ENCODE measurements around the gene AQP2. TPM values are rescaled to one million over a fixed set of nuclear protein-coding genes. Genes with fewer than 3 reads are reported as not detected.
A peak's percentile ranks its signal among the peaks of the same experiment; 100 is the strongest.

The AQP2 gene
- total RNA-seq, 1 donor from 2014 or later = not detected

- DNase-seq (ENCODE audit: low spot score) = no peak
- peaks cover 10% of the 10 kb centered on the region for H3K27me3 Mint-ChIP-seq (ENCODE audit: insufficient read depth, low read depth)
- peak overlapping the region; percentile 19 for H3K27ac Mint-ChIP-seq
- H3K4me2 ChIP-seq = no peak overlapping the region
- H4K20me1 ChIP-seq (ENCODE audit: low read depth) = no peaks in the 10 kb centered on the region
- peaks cover 32% of the 10 kb centered on the region for H3K4me1 Mint-ChIP-seq
- H3K9me3 ChIP-seq (ENCODE audit: low read depth) = no peaks in the 10 kb centered on the region
- TF ChIP-seq EZH2phosphoT487 (IDR thresholded peaks at IDR 0.05) = no peak
- no peak for TF ChIP-seq EZH2 (IDR thresholded peaks at IDR 0.05)
- TF ChIP-seq CTCF (IDR thresholded peaks at IDR 0.05) = no peak
- H3K4me1 ChIP-seq = peaks cover 9% of the 10 kb centered on the region
- no peak overlapping the region for H3K9ac ChIP-seq
- no peak overlapping the region for H3K4me3 Mint-ChIP-seq
- no peak overlapping the region for H3K27ac ChIP-seq
- no peaks in the 10 kb centered on the region for H3K36me3 Mint-ChIP-seq
- no peak overlapping the region for H3K4me3 ChIP-seq
- no peaks in the 10 kb centered on the region for H3K79me2 ChIP-seq (ENCODE audit: low read depth)
- H3K36me3 ChIP-seq = no peaks in the 10 kb centered on the region
- H3F3A ChIP-seq (ENCODE audit: low read depth) = no peaks in the 10 kb centered on the region
- H3K9me3 Mint-ChIP-seq = no peaks in the 10 kb centered on the region
- peaks cover 27% of the 10 kb centered on the region for H3K27me3 ChIP-seq
- no peak overlapping the region for H2AFZ ChIP-seq (replicated peaks)
Measured at GRCh38 chr12:49941556-49942511, 8.7 kb upstream of the AQP2 start.

- H3F3A ChIP-seq (ENCODE audit: low read depth) = no peaks in the 10 kb centered on the region
- Mint-ChIP-seq H3K9me3 (no peaks in the 10 kb centered on the region), H3K4me3 (no peak overlapping the region), H3K27me3 (ENCODE audit: insufficient read depth, low read depth) (peaks cover 11% of the 10 kb centered on the region), H3K36me3 (no peaks in the 10 kb centered on the region), H3K27ac (peak overlapping the region; percentile 33), H3K4me1 (peaks cover 32% of the 10 kb centered on the region)
- peaks cover 9% of the 10 kb centered on the region for H3K4me1 ChIP-seq
- no peaks in the 10 kb centered on the region for H3K36me3 ChIP-seq
- H3K27ac ChIP-seq = no peak overlapping the region
- H3K4me3 ChIP-seq = no peak overlapping the region
- no peak overlapping the region for H3K9ac ChIP-seq
- no peak for TF ChIP-seq EZH2phosphoT487 (IDR thresholded peaks at IDR 0.05)
- TF ChIP-seq EZH2 (IDR thresholded peaks at IDR 0.05) = no peak
- TF ChIP-seq CTCF (IDR thresholded peaks at IDR 0.05) = no peak
- DNase-seq (ENCODE audit: low spot score) = no peak
- H3K9me3 ChIP-seq (ENCODE audit: low read depth) = no peaks in the 10 kb centered on the region
- no peak overlapping the region for H3K4me2 ChIP-seq
- no peak overlapping the region for H2AFZ ChIP-seq (replicated peaks)
- H3K27me3 ChIP-seq = peaks cover 27% of the 10 kb centered on the region
- H4K20me1 ChIP-seq (ENCODE audit: low read depth) = no peaks in the 10 kb centered on the region
- H3K79me2 ChIP-seq (ENCODE audit: low read depth) = no peaks in the 10 kb centered on the region
Measured at GRCh38 chr12:49942512-49942893, 8.0 kb upstream of the AQP2 start.

- Mint-ChIP-seq H3K36me3 (no peaks in the 10 kb centered on the region), H3K27ac (peak overlapping the region; percentile 33), H3K9me3 (no peaks in the 10 kb centered on the region), H3K4me1 (peaks cover 32% of the 10 kb centered on the region), H3K27me3 (ENCODE audit: insufficient read depth, low read depth) (peaks cover 11% of the 10 kb centered on the region), H3K4me3 (no peak overlapping the region)
- Histone ChIP-seq H3K4me3 (no peak overlapping the region), H2AFZ (replicated peaks) (no peak overlapping the region), H3K4me2 (no peak overlapping the region), H4K20me1 (ENCODE audit: low read depth) (no peaks in the 10 kb centered on the region), H3K9ac (no peak overlapping the region), H3K4me1 (peaks cover 9% of the 10 kb centered on the region), H3K27ac (no peak overlapping the region), H3K27me3 (peaks cover 27% of the 10 kb centered on the region), H3K36me3 (no peaks in the 10 kb centered on the region), H3K9me3 (ENCODE audit: low read depth) (no peaks in the 10 kb centered on the region), H3F3A (ENCODE audit: low read depth) (no peaks in the 10 kb centered on the region), H3K79me2 (ENCODE audit: low read depth) (no peaks in the 10 kb centered on the region)
- TF ChIP-seq CTCF (IDR thresholded peaks at IDR 0.05) = no peak
- TF ChIP-seq EZH2phosphoT487 (IDR thresholded peaks at IDR 0.05) = no peak
- TF ChIP-seq EZH2 (IDR thresholded peaks at IDR 0.05) = no peak
- DNase-seq (ENCODE audit: low spot score) = no peak
Measured at GRCh38 chr12:49942921-49943624, 7.5 kb upstream of the AQP2 start.
